Measurements from ENCODE around the gene SLITRK5. TPM values are rescaled to one million over a fixed set of nuclear protein-coding genes. Genes with fewer than 3 reads are reported as not detected.

Gene SLITRK5
- total RNA-seq, 1 experiment from 2014 or later, result 1.3 TPM

DNA sequence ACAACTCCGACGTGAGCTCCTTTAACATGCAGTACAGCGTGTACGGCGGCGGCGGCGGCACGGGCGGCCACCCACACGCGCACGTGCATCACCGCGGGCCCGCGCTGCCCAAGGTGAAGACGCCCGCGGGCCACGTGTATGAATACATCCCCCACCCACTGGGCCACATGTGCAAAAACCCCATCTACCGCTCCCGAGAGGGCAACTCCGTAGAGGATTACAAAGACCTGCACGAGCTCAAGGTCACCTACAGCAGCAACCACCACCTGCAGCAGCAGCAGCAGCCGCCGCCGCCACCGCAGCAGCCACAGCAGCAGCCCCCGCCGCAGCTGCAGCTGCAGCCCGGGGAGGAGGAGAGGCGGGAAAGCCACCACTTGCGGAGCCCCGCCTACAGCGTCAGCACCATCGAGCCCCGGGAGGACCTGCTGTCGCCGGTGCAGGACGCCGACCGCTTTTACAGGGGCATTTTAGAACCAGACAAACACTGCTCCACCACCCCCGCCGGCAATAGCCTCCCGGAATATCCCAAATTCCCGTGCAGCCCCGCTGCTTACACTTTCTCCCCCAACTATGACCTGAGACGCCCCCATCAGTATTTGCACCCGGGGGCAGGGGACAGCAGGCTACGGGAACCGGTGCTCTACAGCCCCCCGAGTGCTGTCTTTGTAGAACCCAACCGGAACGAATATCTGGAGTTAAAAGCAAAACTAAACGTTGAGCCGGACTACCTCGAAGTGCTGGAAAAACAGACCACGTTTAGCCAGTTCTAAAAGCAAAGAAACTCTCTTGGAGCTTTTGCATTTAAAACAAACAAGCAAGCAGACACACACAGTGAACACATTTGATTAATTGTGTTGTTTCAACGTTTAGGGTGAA is 6.6 kb downstream of the SLITRK5 start:
- ChIA-PET CTCF (interaction anchor here (0.7 kb wide), 1 partner anchor 119 kb away, joined by 4 read pairs; no protein-coding TSS in a partner anchor), POLR2A (ENCODE audit: low non-redundant PET) (no interaction called here)
- no TSS peak for BruUV-seq (replicated peaks)
- no peaks in the 10 kb centered on the region for H3K9me3 ChIP-seq (ENCODE audit: low read depth, low read length, poor library complexity, severe bottlenecking)
- peak overlapping the region; percentile 48 for H3K4me3 ChIP-seq (ENCODE audit: low read depth, low read length, poor library complexity, severe bottlenecking)
- H3K27me3 ChIP-seq (replicated peaks; ENCODE audit: insufficient read depth, low read depth, low read length, poor library complexity), result peaks cover 22% of the 10 kb centered on the region
- H3K36me3 ChIP-seq (ENCODE audit: insufficient read depth, low read length, poor library complexity, severe bottlenecking), result no peaks in the 10 kb centered on the region
- no peak overlapping the region for H3K27ac ChIP-seq (ENCODE audit: low read depth, low read length, poor library complexity, severe bottlenecking)
- intact Hi-C loops (cut with micrococcal nuclease; ENCODE audit: unreplicated experiment), result loop anchor here (10.0 kb wide), 1 partner anchor 307 kb away; no protein-coding TSS in a partner anchor
- peaks cover 4% of the 10 kb centered on the region for H3K4me1 ChIP-seq (ENCODE audit: insufficient read depth, low read length, poor library complexity, severe bottlenecking)
- peak; percentile 72 for DNase-seq (ENCODE audit: low spot score)
- no peak for TF ChIP-seq EZH2 (IDR thresholded peaks at IDR 0.05; ENCODE audit: borderline replicate concordance, low read depth, low read length, poor library complexity, severe bottlenecking)
- no peak for TF ChIP-seq CTCF (conservative IDR thresholded peaks at IDR 0.05; ENCODE audit: low read depth, low read length)

DNA sequence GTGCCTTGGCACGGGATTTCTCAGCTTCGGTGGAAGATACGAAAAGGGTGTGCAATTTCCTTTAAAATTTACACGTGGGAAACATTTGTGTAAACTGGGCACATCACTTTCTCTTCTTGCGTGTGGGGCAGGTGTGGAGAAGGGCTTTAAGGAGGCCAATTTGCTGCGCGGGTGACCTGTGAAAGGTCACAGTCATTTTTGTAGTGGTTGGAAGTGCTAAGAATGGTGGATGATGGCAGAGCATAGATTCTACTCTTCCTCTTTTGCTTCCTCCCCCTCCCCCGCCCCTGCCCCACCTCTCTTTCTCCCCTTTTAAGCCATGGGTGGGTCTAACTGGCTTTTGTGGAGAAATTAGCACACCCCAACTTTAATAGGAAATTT is 7.2 kb downstream of the SLITRK5 start:
- Histone ChIP-seq H3K9me3 (ENCODE audit: low read depth, low read length, poor library complexity, severe bottlenecking) (no peaks in the 10 kb centered on the region), H3K27ac (ENCODE audit: low read depth, low read length, poor library complexity, severe bottlenecking) (no peak overlapping the region), H3K4me3 (ENCODE audit: low read depth, low read length, poor library complexity, severe bottlenecking) (peak overlapping the region; percentile 48), H3K4me1 (ENCODE audit: insufficient read depth, low read length, poor library complexity, severe bottlenecking) (peaks cover 4% of the 10 kb centered on the region), H3K36me3 (ENCODE audit: insufficient read depth, low read length, poor library complexity, severe bottlenecking) (no peaks in the 10 kb centered on the region), H3K27me3 (replicated peaks; ENCODE audit: insufficient read depth, low read depth, low read length, poor library complexity) (peaks cover 21% of the 10 kb centered on the region)
- ChIA-PET CTCF (no interaction called here), POLR2A (ENCODE audit: low non-redundant PET) (no interaction called here)
- intact Hi-C loops (cut with micrococcal nuclease; ENCODE audit: unreplicated experiment), result loop anchor here (10.0 kb wide), 1 partner anchor 306 kb away; no protein-coding TSS in a partner anchor
- no peak for DNase-seq (ENCODE audit: low spot score)
- no peak for TF ChIP-seq EZH2 (IDR thresholded peaks at IDR 0.05; ENCODE audit: borderline replicate concordance, low read depth, low read length, poor library complexity, severe bottlenecking)
- no peak for TF ChIP-seq CTCF (conservative IDR thresholded peaks at IDR 0.05; ENCODE audit: low read depth, low read length)
- no TSS peak for BruUV-seq (replicated peaks)

DNA sequence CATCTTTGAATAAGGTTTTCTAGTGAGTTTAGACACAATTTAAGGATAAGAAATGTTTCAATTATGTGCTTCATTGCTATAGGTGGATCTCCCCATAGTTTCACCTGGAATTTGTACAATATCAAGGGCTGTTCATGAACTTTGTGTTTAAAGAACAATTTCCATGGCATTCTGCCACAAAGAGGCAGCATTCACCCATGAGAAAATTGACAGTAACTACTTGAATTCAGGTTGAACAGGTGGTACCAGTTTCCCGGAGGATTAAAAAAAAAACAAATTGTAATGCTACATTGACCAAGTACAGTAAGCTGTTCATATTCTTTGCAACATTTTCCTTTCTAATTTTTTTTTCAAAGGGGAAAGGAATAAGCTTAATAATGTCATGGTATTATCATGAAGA is 9.1 kb downstream of the SLITRK5 start:
- no peak for TF ChIP-seq EZH2 (IDR thresholded peaks at IDR 0.05; ENCODE audit: borderline replicate concordance, low read depth, low read length, poor library complexity, severe bottlenecking)
- TF ChIP-seq CTCF (conservative IDR thresholded peaks at IDR 0.05; ENCODE audit: low read depth, low read length), result peak; percentile 56

More for the DNA sequence above, 9.1 kb downstream of the SLITRK5 start:
- ChIA-PET CTCF (interaction anchor here (0.7 kb wide), 1 partner anchor 315 kb away, joined by 3 read pairs; no protein-coding TSS in a partner anchor), POLR2A (ENCODE audit: low non-redundant PET) (no interaction called here)
- Histone ChIP-seq H3K27ac (ENCODE audit: low read depth, low read length, poor library complexity, severe bottlenecking) (no peak overlapping the region), H3K36me3 (ENCODE audit: insufficient read depth, low read length, poor library complexity, severe bottlenecking) (no peaks in the 10 kb centered on the region), H3K9me3 (ENCODE audit: low read depth, low read length, poor library complexity, severe bottlenecking) (no peaks in the 10 kb centered on the region), H3K4me3 (ENCODE audit: low read depth, low read length, poor library complexity, severe bottlenecking) (no peak overlapping the region), H3K27me3 (replicated peaks; ENCODE audit: insufficient read depth, low read depth, low read length, poor library complexity) (peaks cover 1% of the 10 kb centered on the region), H3K4me1 (ENCODE audit: insufficient read depth, low read length, poor library complexity, severe bottlenecking) (peaks cover 4% of the 10 kb centered on the region)
- intact Hi-C loops (cut with micrococcal nuclease; ENCODE audit: unreplicated experiment), result no loop called here
- peak; percentile 60 for DNase-seq (ENCODE audit: low spot score)
- BruUV-seq (replicated peaks), result no TSS peak

All from A673 (cell line).